Karpas-422 (cell line): ENCODE results near the gene LMTK2. TPM values are rescaled to one million over a fixed set of nuclear protein-coding genes. Genes with fewer than 3 reads are reported as not detected.

Experiments
- DNase-seq: peaks from one replicate; pipeline ENCODE4 v3.0.0-alpha.2; 2015
- H2AFZ ChIP-seq: fragments of 200-600 bp; sonication (generic); 2 replicates; pipeline ENCODE4 v1.6.1; 2014; ENCODE audit warnings: antibody characterized with exemption, low read length, mixed read lengths
- H3K27ac ChIP-seq: fragments of 200-600 bp; sonication (generic); 2 replicates; pipeline ENCODE4 v1.5.1; 2014; ENCODE audit warnings: mild to moderate bottlenecking, low read length, moderate library complexity
- H3K27me3 ChIP-seq: fragments of 200-600 bp; sonication (generic); 2 replicates; pipeline ENCODE4 v1.6.1; 2014; ENCODE audit warnings: low read length, mixed read lengths
- H3K36me3 ChIP-seq: fragments of 200-600 bp; sonication (generic); 2 replicates; pipeline ENCODE4 v1.6.1; 2014; ENCODE audit warnings: low read length, mixed read lengths; ENCODE audit not compliant: insufficient read depth
- H3K4me1 ChIP-seq: fragments of 200-600 bp; sonication (generic); 2 replicates; pipeline ENCODE4 v1.6.1; 2014; ENCODE audit warnings: mild to moderate bottlenecking, low read length, mixed read lengths
- H3K4me2 ChIP-seq: fragments of 200-600 bp; sonication (generic); 2 replicates; pipeline ENCODE4 v1.6.1; 2014; ENCODE audit warnings: low read length, low read depth, mild to moderate bottlenecking; ENCODE audit not compliant: poor library complexity, severe bottlenecking
- H3K4me3 ChIP-seq: fragments of 200-600 bp; sonication (generic); 2 replicates; pipeline ENCODE4 v1.5.1; 2014; ENCODE audit warnings: mild to moderate bottlenecking, antibody characterized with exemption, low read length, mixed read lengths
- H3K79me2 ChIP-seq: fragments of 200-600 bp; sonication (generic); 2 replicates; pipeline ENCODE4 v1.6.1; 2014; ENCODE audit warnings: mild to moderate bottlenecking, low read length, mixed read lengths
- H3K9ac ChIP-seq: fragments of 200-600 bp; sonication (generic); 2 replicates; pipeline ENCODE4 v1.6.0; 2014; ENCODE audit warnings: low read length
- H3K9me2 ChIP-seq: fragments of 200-600 bp; sonication (generic), shearing (Covaris generic); replicated peaks from 2 replicates; pipeline ENCODE4 v1.6.0; 2014; ENCODE audit warnings: mild to moderate bottlenecking, low read length, moderate library complexity; ENCODE audit not compliant: insufficient read depth
- H3K9me3 ChIP-seq: fragments of 300-700, 200-600 bp; sonication (generic); 2 replicates; pipeline ENCODE4 v1.6.1; 2014; ENCODE audit warnings: low read length, mixed read lengths
- H4K20me1 ChIP-seq: fragments of 200-600 bp; sonication (generic); 2 replicates; pipeline ENCODE4 v1.6.1; 2014; ENCODE audit warnings: mild to moderate bottlenecking, antibody characterized with exemption, low read length, low read depth; ENCODE audit not compliant: insufficient read depth
- total RNA-seq: library from RNA; depleted of rRNA; stranded (reverse); fragments of >200 nt; shearing (Covaris generic); gene quantifications from 2 replicates; pipeline ENCODE4 v1.2.3, GENCODE V29; 2014; ENCODE audit warnings: low replicate concordance

Gene LMTK2
- total RNA-seq, 1 experiment from 2014 or later: 9.1 TPM

DNA sequence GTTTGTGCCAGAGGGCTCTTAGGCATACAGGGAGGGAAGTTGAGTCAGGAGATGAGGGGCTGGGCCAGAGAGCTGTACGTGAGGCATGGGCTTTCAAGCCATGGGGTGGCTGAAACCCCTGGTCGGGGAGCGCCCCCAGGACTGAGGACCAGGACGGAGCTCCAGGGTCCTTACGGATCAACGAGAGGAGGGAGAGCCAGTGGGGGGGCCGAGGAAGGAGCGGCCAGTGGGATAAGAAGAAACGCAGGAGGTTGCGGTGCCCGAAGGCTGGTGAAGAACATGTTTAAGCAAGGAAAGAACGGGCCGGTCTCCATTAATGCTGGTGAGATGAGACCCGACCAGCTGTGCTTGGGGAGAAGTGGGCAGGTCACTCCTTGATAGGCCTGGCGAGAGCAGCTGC lies 61.0 kb downstream of the LMTK2 start:
- H4K20me1 ChIP-seq: peaks cover 56% of the 10 kb centered on the region
- H3K79me2 ChIP-seq: no peaks in the 10 kb centered on the region
- no peak overlapping the region for H3K4me3 ChIP-seq
- H3K9ac ChIP-seq: no peak overlapping the region
- H2AFZ ChIP-seq: no peak overlapping the region
- H3K36me3 ChIP-seq: no peaks in the 10 kb centered on the region
- no peaks in the 10 kb centered on the region for H3K9me2 ChIP-seq
- no peaks in the 10 kb centered on the region for H3K9me3 ChIP-seq
- H3K27ac ChIP-seq: no peak overlapping the region
- no peaks in the 10 kb centered on the region for H3K27me3 ChIP-seq
- H3K4me2 ChIP-seq: no peak overlapping the region
- H3K4me1 ChIP-seq: peaks cover 1% of the 10 kb centered on the region; the same call in 1 of the 2 replicates
- no peak for DNase-seq

DNA sequence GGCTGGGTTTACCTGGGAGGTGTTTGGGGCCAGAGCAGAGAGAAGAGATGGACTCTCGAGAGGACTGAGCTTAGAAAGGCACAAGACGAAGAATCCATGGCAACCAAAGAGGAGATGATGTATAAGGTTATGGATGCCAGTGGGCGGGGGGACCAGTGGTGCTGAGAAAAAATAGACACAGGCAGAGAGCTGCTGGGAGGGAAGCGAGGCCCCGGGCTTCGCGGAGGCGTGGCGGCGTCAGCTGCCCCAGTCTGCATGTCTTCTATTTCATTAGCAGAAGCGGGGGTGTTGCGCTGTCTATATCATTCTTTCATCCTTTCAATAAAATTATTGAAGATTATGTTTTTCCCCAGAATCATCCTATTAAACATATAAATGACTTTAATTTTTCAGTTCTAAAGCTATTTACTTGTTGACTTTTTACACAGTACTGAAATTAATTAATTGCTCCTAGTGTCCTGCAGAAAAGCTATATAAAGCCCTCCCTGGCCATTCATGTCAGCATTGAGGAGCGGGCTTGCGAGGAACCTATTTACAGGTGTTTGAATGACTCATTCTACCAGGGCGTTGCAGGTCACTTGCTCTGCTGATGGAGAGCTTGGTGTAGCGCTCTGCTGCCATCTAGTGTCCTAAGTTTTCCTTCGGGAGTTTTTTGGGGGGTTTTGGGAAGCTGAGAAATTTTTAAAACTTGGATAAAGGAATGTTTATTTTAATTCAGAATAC lies 61.7 kb downstream of the LMTK2 start:
- Histone ChIP-seq H3K27me3 (no peaks in the 10 kb centered on the region), H4K20me1 (peaks cover 53% of the 10 kb centered on the region), H3K79me2 (no peaks in the 10 kb centered on the region), H3K4me2 (no peak overlapping the region), H3K9ac (no peak overlapping the region), H3K4me1 (no peaks in the 10 kb centered on the region), H3K9me2 (no peaks in the 10 kb centered on the region), H3K4me3 (no peak overlapping the region), H3K27ac (no peak overlapping the region), H2AFZ (no peak overlapping the region), H3K9me3 (no peaks in the 10 kb centered on the region), H3K36me3 (no peaks in the 10 kb centered on the region)
- peak; percentile 84 for DNase-seq

DNA sequence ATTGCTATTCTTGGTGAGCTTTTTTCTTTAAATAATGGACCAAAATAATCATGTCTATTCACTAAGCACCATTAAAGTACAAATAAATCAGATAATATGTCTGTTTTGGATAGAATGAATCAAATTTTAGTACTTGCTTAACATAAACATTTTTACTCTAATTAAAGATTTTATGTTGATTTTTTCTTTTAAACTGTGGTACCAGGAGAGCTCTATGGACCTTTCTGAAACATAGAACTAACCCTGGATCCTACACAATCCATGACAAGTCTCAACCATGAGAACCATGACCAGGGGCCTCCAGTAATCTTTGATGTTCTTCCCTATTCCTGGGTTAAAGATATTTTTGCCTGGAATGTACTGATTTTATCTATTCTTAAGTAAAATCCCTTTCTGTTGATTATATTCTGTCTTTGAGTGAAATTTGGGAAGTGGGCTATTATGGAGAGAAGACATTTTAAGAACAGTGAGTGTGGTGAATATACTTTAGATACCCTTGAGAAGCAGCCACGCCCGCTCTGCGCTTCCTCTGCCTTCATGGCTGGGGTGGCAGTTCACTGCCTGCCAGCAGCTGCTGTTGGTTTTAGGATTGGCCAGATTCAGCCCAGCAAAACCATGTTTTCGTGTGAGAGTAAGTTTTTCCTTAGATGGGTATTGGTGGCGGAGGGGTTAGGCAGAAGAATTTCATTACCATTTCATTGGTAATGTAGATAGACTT lies 62.4 kb downstream of the LMTK2 start:
- Histone ChIP-seq H3K27me3 (no peaks in the 10 kb centered on the region), H3K27ac (no peak overlapping the region), H3K9me3 (no peaks in the 10 kb centered on the region), H3K79me2 (no peaks in the 10 kb centered on the region), H4K20me1 (peaks cover 46% of the 10 kb centered on the region), H3K4me2 (no peak overlapping the region), H3K4me1 (no peaks in the 10 kb centered on the region), H3K4me3 (no peak overlapping the region), H3K9ac (no peak overlapping the region), H3K9me2 (no peaks in the 10 kb centered on the region), H3K36me3 (no peaks in the 10 kb centered on the region), H2AFZ (no peak overlapping the region)
- DNase-seq: no peak

DNA sequence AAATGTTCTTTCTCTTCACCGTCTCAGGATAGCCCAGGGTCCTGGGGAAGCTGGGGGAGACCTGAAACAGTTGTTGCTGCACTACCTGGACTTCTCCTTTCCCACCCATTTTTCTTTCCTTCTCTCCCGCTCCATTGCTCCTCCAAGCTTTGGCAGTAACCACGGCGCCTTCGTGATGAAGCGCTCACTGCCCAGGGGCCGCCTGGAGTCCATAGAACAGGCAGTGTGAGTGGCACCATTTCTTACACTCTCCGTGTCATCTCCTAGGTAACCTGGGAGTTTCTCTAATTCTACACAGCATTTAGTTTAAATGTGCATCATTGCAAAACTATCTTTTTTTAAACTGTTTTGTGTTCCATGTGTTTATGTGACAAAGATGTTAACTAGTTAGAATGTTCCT lies 64.3 kb downstream of the LMTK2 start:
- Histone ChIP-seq H3K36me3 (no peaks in the 10 kb centered on the region), H3K4me1 (no peaks in the 10 kb centered on the region), H3K27me3 (no peaks in the 10 kb centered on the region), H3K9me2 (no peaks in the 10 kb centered on the region), H4K20me1 (peaks cover 31% of the 10 kb centered on the region), H3K27ac (no peak overlapping the region), H3K9ac (no peak overlapping the region), H3K79me2 (no peaks in the 10 kb centered on the region), H3K4me3 (no peak overlapping the region), H3K4me2 (no peak overlapping the region), H2AFZ (no peak overlapping the region), H3K9me3 (no peaks in the 10 kb centered on the region)
- no peak for DNase-seq

DNA sequence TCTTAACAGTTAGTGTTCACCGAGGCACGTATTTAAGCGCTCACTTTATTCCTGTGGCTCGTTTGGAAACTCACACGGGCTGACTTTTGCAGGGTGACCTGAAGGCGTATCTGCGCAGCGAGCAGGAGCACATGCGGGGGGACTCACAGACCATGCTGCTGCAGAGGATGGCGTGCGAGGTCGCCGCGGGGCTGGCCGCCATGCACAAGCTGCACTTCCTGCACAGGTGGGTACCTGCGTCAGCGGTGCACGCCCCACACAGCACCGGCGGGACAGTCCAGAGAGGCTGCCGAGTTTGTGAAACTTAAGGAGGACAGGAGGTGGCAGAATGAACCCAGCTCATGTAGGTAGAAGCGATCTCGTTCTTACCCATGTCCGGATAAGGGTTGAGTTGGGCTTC lies 64.8 kb downstream of the LMTK2 start:
- Histone ChIP-seq H3K9me2 (no peaks in the 10 kb centered on the region), H3K4me3 (no peak overlapping the region), H3K36me3 (no peaks in the 10 kb centered on the region), H3K27me3 (no peaks in the 10 kb centered on the region), H4K20me1 (peaks cover 29% of the 10 kb centered on the region), H3K4me2 (no peak overlapping the region), H3K79me2 (no peaks in the 10 kb centered on the region), H3K9me3 (no peaks in the 10 kb centered on the region), H2AFZ (no peak overlapping the region), H3K9ac (no peak overlapping the region), H3K27ac (no peak overlapping the region), H3K4me1 (no peaks in the 10 kb centered on the region)
- no peak for DNase-seq

DNA sequence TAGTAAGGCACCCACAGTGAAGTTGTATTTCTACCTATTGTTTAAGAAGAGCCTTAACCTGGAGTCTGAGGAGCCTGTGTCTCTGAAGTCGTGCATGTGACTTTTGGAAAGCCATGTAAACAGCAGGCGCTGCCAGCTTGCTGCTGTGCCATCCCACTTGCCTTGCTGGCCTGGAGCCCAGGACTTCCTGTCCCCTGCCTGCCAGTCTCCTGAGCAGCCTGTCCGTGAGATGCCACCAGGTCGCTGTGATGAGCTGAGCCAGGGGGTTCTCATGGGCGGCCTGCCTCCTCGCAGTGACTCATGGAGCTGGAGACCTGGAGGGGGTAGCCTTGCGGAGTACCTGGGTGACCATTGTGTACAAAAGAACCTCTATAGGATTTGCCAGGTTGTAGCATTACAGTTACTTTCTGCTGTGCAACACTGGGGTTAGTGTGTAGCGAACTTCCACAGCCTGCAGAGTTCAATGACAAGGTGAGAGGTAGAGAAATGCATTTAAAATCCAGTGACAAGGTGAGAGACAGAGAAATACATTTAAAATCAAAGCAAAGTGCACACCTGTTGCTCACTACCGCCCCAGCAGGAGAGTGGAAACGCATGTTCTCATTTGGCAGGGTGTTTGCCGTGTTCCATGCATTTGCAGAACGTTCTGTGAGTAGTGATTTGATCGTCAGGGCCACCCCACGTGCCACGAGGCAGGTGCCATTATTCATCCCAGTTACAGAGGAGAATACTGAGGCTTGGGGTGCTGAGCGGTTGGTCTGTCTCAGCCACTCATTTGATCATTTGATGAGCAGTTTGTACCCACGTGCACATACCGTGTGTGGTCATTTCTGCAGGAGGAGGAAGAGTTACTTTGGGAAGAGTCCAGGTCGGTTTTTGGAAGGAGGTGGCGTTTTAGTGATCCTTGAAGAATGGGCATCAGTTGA lies 67.9 kb downstream of the LMTK2 start:
- H3K9me3 ChIP-seq: no peaks in the 10 kb centered on the region
- no peak overlapping the region for H3K4me3 ChIP-seq
- no peaks in the 10 kb centered on the region for H3K36me3 ChIP-seq
- H3K4me2 ChIP-seq: no peak overlapping the region
- peaks cover 9% of the 10 kb centered on the region for H4K20me1 ChIP-seq
- no peak overlapping the region for H2AFZ ChIP-seq
- no peaks in the 10 kb centered on the region for H3K79me2 ChIP-seq
- H3K4me1 ChIP-seq: no peaks in the 10 kb centered on the region
- H3K27me3 ChIP-seq: no peaks in the 10 kb centered on the region
- no peaks in the 10 kb centered on the region for H3K9me2 ChIP-seq
- no peak overlapping the region for H3K27ac ChIP-seq
- no peak for DNase-seq
- H3K9ac ChIP-seq: no peak overlapping the region

DNA sequence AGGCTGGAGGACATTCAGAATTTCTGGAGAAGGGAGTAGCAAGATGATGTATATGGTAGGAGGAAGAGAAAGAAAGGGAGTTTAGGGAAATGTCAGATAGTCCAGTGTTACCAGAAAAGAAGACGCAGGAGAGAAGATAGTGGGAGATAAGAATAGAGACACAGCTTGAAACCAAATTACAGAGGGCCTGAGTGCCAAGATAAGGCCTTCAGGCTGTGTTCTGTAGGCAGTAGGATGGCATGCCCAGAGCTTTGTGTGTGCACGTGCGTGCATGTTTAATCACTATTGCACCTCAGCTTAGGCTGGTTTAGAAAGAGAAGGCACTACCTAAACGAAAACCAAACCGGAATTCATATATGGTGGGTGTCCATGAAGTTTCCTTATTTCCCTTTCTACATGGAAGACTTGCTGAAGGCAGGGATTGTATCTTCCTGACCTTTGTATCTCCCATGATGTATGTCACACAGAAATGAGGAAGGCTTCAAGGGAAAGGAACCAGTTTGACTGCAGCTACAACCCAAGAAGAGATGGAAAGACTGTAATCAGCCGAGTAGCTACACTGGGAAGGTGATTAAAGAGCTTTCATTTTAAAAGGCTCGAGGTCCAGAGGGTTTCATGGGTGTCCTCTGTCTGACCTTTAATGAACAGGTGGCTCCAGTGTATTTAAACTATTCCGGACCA lies 68.7 kb downstream of the LMTK2 start:
- Histone ChIP-seq H3K9me2 (no peaks in the 10 kb centered on the region), H4K20me1 (0 out of 2 replicates have a peak, but pooled peaks cover 7% of the 10 kb centered on the region), H3K79me2 (no peaks in the 10 kb centered on the region), H3K36me3 (no peaks in the 10 kb centered on the region), H3K9ac (no peak overlapping the region), H3K27ac (no peak overlapping the region), H3K4me1 (no peaks in the 10 kb centered on the region), H3K27me3 (no peaks in the 10 kb centered on the region), H3K9me3 (no peaks in the 10 kb centered on the region), H3K4me3 (no peak overlapping the region), H3K4me2 (no peak overlapping the region), H2AFZ (no peak overlapping the region)
- DNase-seq: no peak
